Measurements from ENCODE around the gene PTPN11. TPM values are rescaled to one million over a fixed set of nuclear protein-coding genes. Genes with fewer than 3 reads are reported as not detected.

The PTPN11 gene
- total and polyA plus RNA-seq, 7 experiments from 2014 or later, result 43.5 to 94.7 (median 47.3) TPM

DNA sequence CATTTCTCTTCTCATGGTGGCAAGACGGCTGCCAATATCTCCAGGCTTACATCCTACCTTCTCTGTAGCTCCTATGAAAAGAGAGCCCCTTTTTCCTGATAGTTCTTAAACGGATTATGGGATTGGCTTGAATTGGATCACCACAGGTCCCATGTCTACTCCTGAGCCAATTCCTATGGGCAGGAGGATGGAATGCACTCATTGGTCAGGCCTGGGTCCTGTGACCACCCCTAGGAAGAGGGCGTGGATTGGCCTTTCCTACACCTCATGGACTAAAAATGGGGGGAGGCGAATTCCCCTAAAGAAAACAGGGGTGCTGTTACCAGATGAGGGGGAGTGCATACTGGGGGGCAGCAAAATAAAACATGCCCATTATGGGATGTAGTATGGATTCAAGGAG, 108.8 kb downstream of the PTPN11 start:
- ChIA-PET POLR2A (no interaction called here), CTCF (no interaction called here)
- no peak for DNase-seq
- Mint-ChIP-seq H3K9me3 (peaks cover 0 to 3% (median 0%) of the 10 kb centered on the region in 11 donors), H3K27me3 (peaks cover 0 to 6% (median 0%) of the 10 kb centered on the region in 5 donors), H3K27ac (no peak overlapping the region), H3K36me3 (no peaks in the 10 kb centered on the region), H3K4me3 (no peak overlapping the region), H3K4me1 (no peaks in the 10 kb centered on the region)
- no peak for ATAC-seq
- H3K4me1 ChIP-seq (ENCODE audit: control insufficient read depth in 2 of 2, insufficient read depth in 2 of 2, low read length in 2 of 2), result no peaks in the 10 kb centered on the region
- H3K4me3 ChIP-seq (ENCODE audit: low read length), result no peak overlapping the region
- intact Hi-C loops (cut with micrococcal nuclease), result no loop called here
- no peaks in the 10 kb centered on the region for H3K9me3 ChIP-seq (ENCODE audit: control insufficient read depth in 2 of 3, low read length in 3 of 3)
- H3K27me3 ChIP-seq (ENCODE audit: control insufficient read depth in 2 of 2, insufficient read depth in 2 of 2, low read length in 2 of 2), result no peaks in the 10 kb centered on the region
- no peak overlapping the region for H3K27ac ChIP-seq (ENCODE audit: low read depth, low read length)
- no peaks in the 10 kb centered on the region for H3K36me3 ChIP-seq (ENCODE audit: control insufficient read depth in 2 of 3, insufficient read depth in 3 of 3, low read length in 3 of 3)

DNA sequence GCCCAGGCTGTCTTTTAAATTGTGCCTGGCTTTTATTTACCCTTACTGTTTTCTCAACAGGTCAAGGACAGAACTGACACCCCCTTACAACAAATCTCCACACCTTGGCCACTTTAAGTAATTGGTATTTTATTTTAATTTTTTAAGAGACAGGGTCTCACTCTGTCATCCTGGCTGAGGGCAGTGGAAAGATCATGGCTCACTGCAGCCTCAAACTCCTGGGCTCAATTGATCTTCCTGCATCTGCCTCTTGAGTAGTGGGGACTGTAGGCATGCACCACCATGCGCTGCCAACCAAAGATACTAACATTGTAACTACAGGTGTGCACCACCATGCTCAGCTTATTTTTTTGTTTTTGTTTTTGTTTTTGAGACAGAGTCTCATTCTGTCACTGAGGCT, 109.8 kb downstream of the PTPN11 start:
- intact Hi-C loops (cut with micrococcal nuclease), result no loop called here
- H3K9me3 Mint-ChIP-seq, result peaks cover 0 to 3% (median 0%) of the 10 kb centered on the region in 11 donors
- Histone ChIP-seq H3K4me3 (ENCODE audit: low read length) (no peak overlapping the region), H3K27ac (ENCODE audit: low read depth, low read length) (no peak overlapping the region), H3K9me3 (ENCODE audit: control insufficient read depth in 2 of 3, low read length in 3 of 3) (no peaks in the 10 kb centered on the region), H3K27me3 (ENCODE audit: control insufficient read depth in 2 of 2, insufficient read depth in 2 of 2, low read length in 2 of 2) (no peaks in the 10 kb centered on the region), H3K36me3 (ENCODE audit: control insufficient read depth in 2 of 3, insufficient read depth in 3 of 3, low read length in 3 of 3) (no peaks in the 10 kb centered on the region), H3K4me1 (ENCODE audit: control insufficient read depth in 2 of 2, insufficient read depth in 2 of 2, low read length in 2 of 2) (no peaks in the 10 kb centered on the region)
- H3K4me3 Mint-ChIP-seq, result no peak overlapping the region
- no peak overlapping the region for H3K27ac Mint-ChIP-seq
- ChIA-PET CTCF (no interaction called here), POLR2A (no interaction called here)
- H3K27me3 Mint-ChIP-seq, result peaks cover 0 to 6% (median 0%) of the 10 kb centered on the region in 5 donors
- no peak for DNase-seq
- no peaks in the 10 kb centered on the region for H3K36me3 Mint-ChIP-seq
- no peak for ATAC-seq
- H3K4me1 Mint-ChIP-seq, result no peaks in the 10 kb centered on the region

DNA sequence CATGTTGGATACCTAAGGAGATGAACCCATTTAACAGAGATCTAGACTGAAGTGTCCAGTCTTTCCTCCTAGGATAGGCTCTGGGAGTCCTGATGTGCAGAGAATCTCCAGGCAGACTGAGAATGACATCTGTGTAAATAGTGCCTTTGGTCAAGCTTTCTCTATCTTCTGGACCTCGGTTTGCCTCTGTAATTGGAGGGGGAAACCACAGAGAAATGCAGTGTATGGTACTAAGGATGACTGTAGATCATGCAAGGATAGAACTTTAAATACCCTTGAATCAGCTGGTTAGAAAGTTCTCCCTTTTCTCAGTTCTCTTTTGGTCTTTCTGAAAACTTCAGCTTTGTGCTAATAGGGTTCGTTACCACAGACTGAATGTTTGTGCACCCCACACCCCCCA, 112.2 kb downstream of the PTPN11 start:
- ChIA-PET CTCF (no interaction called here), POLR2A (no interaction called here)
- Histone ChIP-seq H3K4me3 (ENCODE audit: low read length) (no peak overlapping the region), H3K36me3 (ENCODE audit: control insufficient read depth in 2 of 3, insufficient read depth in 3 of 3, low read length in 3 of 3) (no peaks in the 10 kb centered on the region), H3K4me1 (ENCODE audit: control insufficient read depth in 2 of 2, insufficient read depth in 2 of 2, low read length in 2 of 2) (no peaks in the 10 kb centered on the region), H3K27me3 (ENCODE audit: control insufficient read depth in 2 of 2, insufficient read depth in 2 of 2, low read length in 2 of 2) (no peaks in the 10 kb centered on the region), H3K9me3 (ENCODE audit: control insufficient read depth in 2 of 3, low read length in 3 of 3) (no peaks in the 10 kb centered on the region), H3K27ac (ENCODE audit: low read depth, low read length) (no peak overlapping the region)
- Mint-ChIP-seq H3K4me3 (no peak overlapping the region), H3K4me1 (no peaks in the 10 kb centered on the region), H3K27ac (no peak overlapping the region), H3K9me3 (peaks cover 0 to 2% (median 0%) of the 10 kb centered on the region in 11 donors), H3K36me3 (no peaks in the 10 kb centered on the region), H3K27me3 (peaks cover 0 to 6% (median 4%) of the 10 kb centered on the region in 5 donors)
- no peak for ATAC-seq
- DNase-seq, result no peak
- intact Hi-C loops (cut with micrococcal nuclease), result no loop called here

DNA sequence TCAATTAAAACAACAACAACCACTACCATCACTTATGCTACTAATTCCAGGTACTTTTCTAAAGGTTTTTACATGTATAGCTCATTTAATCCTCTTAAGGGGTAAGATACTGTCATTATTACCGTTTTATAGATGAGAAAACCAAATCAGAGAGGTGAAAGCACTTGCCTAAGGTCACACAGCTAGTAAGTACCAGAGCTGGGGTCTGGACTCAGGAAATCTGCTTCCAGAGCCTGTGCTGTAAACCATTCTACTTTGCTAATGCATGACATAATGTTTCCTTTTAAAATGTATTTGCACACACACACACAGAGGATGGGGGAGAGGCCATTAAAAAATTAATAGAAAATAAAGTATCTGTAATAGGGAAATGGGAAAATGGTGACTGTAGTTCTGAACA, 113.4 kb downstream of the PTPN11 start:
- no peak overlapping the region for H3K4me3 ChIP-seq (ENCODE audit: low read length)
- ChIA-PET CTCF (no interaction called here), POLR2A (no interaction called here)
- H3K9me3 ChIP-seq (ENCODE audit: control insufficient read depth in 2 of 3, low read length in 3 of 3), result no peaks in the 10 kb centered on the region
- peaks cover 0 to 2% (median 0%) of the 10 kb centered on the region in 11 donors for H3K9me3 Mint-ChIP-seq
- H3K36me3 ChIP-seq (ENCODE audit: control insufficient read depth in 2 of 3, insufficient read depth in 3 of 3, low read length in 3 of 3), result no peaks in the 10 kb centered on the region
- H3K27me3 Mint-ChIP-seq, result peaks cover 0 to 6% (median 3%) of the 10 kb centered on the region in 5 donors
- no peaks in the 10 kb centered on the region for H3K4me1 Mint-ChIP-seq
- H3K27me3 ChIP-seq (ENCODE audit: control insufficient read depth in 2 of 2, insufficient read depth in 2 of 2, low read length in 2 of 2), result no peaks in the 10 kb centered on the region
- no peak for DNase-seq
- intact Hi-C loops (cut with micrococcal nuclease), result no loop called here
- H3K27ac Mint-ChIP-seq, result no peak overlapping the region
- H3K4me1 ChIP-seq (ENCODE audit: control insufficient read depth in 2 of 2, insufficient read depth in 2 of 2, low read length in 2 of 2), result no peaks in the 10 kb centered on the region
- H3K4me3 Mint-ChIP-seq, result no peak overlapping the region
- H3K36me3 Mint-ChIP-seq, result no peaks in the 10 kb centered on the region
- no peak for ATAC-seq
- H3K27ac ChIP-seq (ENCODE audit: low read depth, low read length), result no peak overlapping the region

DNA sequence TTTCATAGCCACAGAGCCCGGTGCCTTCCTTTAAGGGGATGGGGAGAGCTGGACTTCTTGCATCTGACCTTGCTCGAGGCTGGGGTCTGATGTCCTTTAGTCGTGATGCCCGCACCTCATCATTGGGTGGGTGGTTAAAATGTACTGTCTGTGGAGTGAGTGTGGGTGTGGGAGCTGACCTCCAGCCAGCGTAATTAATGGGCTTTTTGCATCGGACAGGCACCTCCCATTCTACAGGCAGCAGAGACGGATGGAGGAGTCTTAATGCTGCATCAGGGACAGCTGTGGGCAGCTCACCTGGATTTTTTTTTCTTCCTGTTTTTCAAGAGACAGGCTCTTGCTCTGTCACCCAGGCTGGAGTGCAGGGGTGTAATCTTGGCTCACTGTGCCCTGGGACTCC, 114.8 kb downstream of the PTPN11 start:
- Mint-ChIP-seq H3K27ac (no peak overlapping the region), H3K27me3 (peaks cover 0 to 6% (median 4%) of the 10 kb centered on the region in 5 donors), H3K9me3 (peaks cover 0 to 2% (median 0%) of the 10 kb centered on the region in 11 donors), H3K4me1 (peaks cover 0 to 6% (median 5%) of the 10 kb centered on the region in 7 donors), H3K36me3 (no peaks in the 10 kb centered on the region), H3K4me3 (no peak overlapping the region)
- Histone ChIP-seq H3K4me1 (ENCODE audit: control insufficient read depth in 2 of 2, insufficient read depth in 2 of 2, low read length in 2 of 2) (no peaks in the 10 kb centered on the region), H3K27me3 (ENCODE audit: control insufficient read depth in 2 of 2, insufficient read depth in 2 of 2, low read length in 2 of 2) (no peaks in the 10 kb centered on the region), H3K9me3 (ENCODE audit: control insufficient read depth in 2 of 3, low read length in 3 of 3) (no peaks in the 10 kb centered on the region), H3K4me3 (ENCODE audit: low read length) (no peak overlapping the region), H3K27ac (ENCODE audit: low read depth, low read length) (no peak overlapping the region), H3K36me3 (ENCODE audit: control insufficient read depth in 2 of 3, insufficient read depth in 3 of 3, low read length in 3 of 3) (no peaks in the 10 kb centered on the region)
- ATAC-seq (no peak), DNase-seq (no peak)
- intact Hi-C loops (cut with micrococcal nuclease), result no loop called here
- POLR2A ChIA-PET, result no interaction called here
- CTCF ChIA-PET, result no interaction called here

DNA sequence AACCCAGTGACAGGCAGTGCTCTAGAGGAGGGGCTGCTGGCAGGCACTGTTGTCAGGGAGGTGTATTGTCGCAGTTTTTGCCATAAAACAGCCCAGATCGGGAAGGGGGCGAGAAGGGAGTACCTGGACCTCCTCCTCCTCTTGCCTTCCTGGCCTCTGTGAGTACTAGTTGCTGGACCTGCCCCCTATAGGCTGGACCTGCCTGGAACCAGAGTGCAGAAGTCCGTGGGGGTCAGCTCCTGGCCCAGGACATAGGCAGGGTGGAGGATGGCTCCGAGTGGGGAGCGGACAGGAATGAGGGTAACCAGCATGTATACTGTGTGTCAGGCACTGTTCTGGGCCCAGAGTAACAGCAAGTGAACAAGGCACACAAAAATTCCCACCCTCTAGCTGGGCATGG, 116.3 kb downstream of the PTPN11 start:
- no peak for DNase-seq
- no peaks in the 10 kb centered on the region for H3K27me3 ChIP-seq (ENCODE audit: control insufficient read depth in 2 of 2, insufficient read depth in 2 of 2, low read length in 2 of 2)
- peaks cover 0 to 2% (median 0%) of the 10 kb centered on the region in 11 donors for H3K9me3 Mint-ChIP-seq
- no peaks in the 10 kb centered on the region for H3K36me3 ChIP-seq (ENCODE audit: control insufficient read depth in 2 of 3, insufficient read depth in 3 of 3, low read length in 3 of 3)
- peaks cover 0 to 6% (median 4%) of the 10 kb centered on the region in 5 donors for H3K27me3 Mint-ChIP-seq
- H3K4me1 ChIP-seq (ENCODE audit: control insufficient read depth in 2 of 2, insufficient read depth in 2 of 2, low read length in 2 of 2), result no peaks in the 10 kb centered on the region
- CTCF ChIA-PET, result no interaction called here
- no peaks in the 10 kb centered on the region for H3K36me3 Mint-ChIP-seq
- intact Hi-C loops (cut with micrococcal nuclease), result no loop called here
- no peak overlapping the region for H3K27ac Mint-ChIP-seq
- no peaks in the 10 kb centered on the region for H3K9me3 ChIP-seq (ENCODE audit: control insufficient read depth in 2 of 3, low read length in 3 of 3)
- no peak overlapping the region for H3K4me3 ChIP-seq (ENCODE audit: low read length)
- H3K4me3 Mint-ChIP-seq, result no peak overlapping the region
- peaks cover 0 to 6% (median 5%) of the 10 kb centered on the region in 7 donors for H3K4me1 Mint-ChIP-seq
- no peak for ATAC-seq
- no peak overlapping the region for H3K27ac ChIP-seq (ENCODE audit: low read depth, low read length)
- POLR2A ChIA-PET, result no interaction called here

DNA sequence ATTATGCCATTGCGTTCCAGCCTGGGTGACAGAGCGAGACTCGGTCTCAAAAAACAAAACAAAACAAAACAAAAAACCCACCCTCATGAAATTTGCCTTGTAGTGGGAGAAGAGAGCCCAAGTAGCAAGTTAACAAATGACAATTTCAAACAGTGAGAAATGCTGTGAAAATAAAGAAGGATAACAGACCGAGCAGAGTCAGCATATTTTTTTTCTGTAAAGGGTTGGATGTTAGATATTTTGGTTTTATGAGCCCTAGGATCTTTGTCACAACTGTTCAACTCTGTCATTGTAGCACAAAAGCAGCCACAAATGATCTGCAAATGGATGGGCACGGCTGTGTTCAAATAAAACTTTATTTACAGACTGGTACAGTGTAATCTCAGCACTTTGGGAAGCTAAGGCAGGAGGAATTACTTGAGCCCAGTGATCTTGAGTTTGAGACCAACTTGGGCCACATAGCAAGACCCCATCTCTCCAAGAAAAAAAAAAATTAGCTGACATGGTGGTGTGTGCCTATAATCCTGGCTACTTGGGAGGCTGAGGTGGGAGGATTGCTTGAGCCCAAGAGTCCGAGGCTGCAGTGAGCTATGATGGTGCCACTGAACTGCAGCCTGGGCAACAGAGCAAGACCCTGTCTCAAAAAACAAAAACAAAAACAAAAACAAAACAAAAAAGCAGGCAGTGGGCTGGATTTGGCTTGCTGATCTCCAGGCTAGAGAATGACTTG, 117.1 kb downstream of the PTPN11 start:
- Mint-ChIP-seq H3K27me3 (peaks cover 0 to 6% (median 4%) of the 10 kb centered on the region in 5 donors), H3K4me1 (peaks cover 0 to 6% (median 5%) of the 10 kb centered on the region in 7 donors), H3K4me3 (no peak overlapping the region), H3K36me3 (no peaks in the 10 kb centered on the region), H3K27ac (peak overlapping the region in 1 of 9 donors; percentile 53), H3K9me3 (peaks cover 0 to 2% (median 0%) of the 10 kb centered on the region in 11 donors)
- ATAC-seq, result no peak
- intact Hi-C loops (cut with micrococcal nuclease), result no loop called here
- Histone ChIP-seq H3K27me3 (ENCODE audit: control insufficient read depth in 2 of 2, insufficient read depth in 2 of 2, low read length in 2 of 2) (no peaks in the 10 kb centered on the region), H3K4me1 (ENCODE audit: control insufficient read depth in 2 of 2, insufficient read depth in 2 of 2, low read length in 2 of 2) (no peaks in the 10 kb centered on the region), H3K9me3 (ENCODE audit: control insufficient read depth in 2 of 3, low read length in 3 of 3) (no peaks in the 10 kb centered on the region), H3K27ac (ENCODE audit: low read depth, low read length) (no peak overlapping the region), H3K36me3 (ENCODE audit: control insufficient read depth in 2 of 3, insufficient read depth in 3 of 3, low read length in 3 of 3) (no peaks in the 10 kb centered on the region), H3K4me3 (ENCODE audit: low read length) (no peak overlapping the region)
- POLR2A ChIA-PET, result no interaction called here
- DNase-seq, result no peak
- CTCF ChIA-PET, result no interaction called here
